GM10847 (cell line): ENCODE measurements around the gene AQP7.

Source experiments
- POLR2A ChIP-seq: IDR thresholded peaks from 2 replicates; pipeline ENCODE4 v1.6.1; 2011; ENCODE audit not compliant: insufficient read length; ENCODE audit errors: extremely low read depth

The AQP7 gene

DNA sequence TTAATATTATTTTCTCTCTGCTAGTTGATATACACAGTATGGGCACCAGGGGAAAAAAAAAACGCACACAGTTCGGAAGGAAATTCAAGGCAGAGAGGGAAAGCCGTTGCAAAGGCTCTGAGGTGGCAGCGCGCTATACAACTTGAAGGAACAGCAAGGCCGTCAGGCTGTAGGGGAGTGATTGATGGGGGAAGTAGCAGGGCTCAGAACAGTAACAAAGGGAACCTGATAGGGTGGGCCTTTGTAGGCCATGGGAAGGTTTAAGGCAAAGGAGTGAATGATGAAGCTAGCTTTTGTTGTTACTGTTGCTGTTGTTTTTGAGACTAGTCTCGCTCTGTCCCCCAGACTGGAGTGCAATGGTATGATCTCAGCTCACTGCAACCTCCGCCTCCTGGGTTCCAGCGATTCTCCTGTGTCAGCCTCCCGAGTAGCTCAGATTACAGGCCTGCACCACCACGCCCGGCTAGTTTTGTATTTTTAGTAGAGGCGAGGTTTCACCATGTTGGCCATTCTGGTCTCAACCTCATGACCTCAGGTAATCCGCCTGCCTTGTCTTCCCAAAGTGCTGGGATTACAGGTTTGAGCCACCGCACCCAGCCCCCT lies 27.0 kb downstream of the AQP7 start:
- TF ChIP-seq POLR2A = no peak

DNA sequence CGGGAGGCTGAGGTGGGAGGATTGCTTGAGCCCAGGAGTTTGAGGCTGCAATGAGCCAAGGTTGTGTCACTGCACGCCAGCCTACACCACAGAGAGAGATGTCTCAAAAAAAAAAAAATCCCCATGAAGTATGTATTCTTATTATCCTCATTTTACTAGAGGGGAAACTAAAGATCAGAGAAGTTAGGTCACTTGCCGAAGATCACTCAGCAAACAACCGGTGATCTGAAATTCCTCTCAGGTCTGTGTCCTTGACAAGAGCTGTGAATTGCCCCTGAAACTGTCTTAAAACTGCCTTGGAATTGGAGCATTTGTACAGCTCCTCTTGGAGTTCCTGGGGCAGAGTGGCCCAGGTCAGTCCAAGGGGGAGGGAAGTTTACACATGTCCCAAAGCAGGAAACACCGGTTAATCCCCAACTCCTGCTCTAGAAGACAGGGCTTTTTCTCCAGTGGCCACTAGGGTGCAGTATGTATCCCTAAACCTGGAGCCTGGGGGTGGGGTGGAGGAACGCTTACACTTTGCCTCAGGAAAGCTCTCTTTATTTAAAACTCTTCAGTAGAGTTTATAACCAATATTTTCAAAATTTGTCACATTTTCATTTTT lies 27.6 kb downstream of the AQP7 start:
- TF ChIP-seq POLR2A = no peak

DNA sequence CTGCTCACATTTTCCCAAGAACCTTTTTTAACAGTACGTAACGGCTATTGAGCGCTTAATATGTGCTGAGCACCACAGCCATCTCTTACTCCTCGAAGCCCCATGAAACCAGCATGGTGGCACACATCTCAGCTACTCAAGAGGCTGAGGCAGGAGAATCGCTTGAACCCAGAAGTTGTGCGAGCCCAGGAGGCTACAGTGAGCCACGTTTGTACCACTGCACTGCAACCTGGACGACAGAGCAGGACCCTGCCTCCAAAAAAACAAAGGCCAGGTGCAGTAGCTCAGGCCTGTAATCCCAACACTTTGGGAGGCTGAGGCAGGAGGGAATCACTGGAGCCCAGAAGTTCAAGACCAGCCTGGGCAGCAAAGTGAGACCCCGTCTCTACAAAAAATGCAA lies 28.2 kb downstream of the AQP7 start:
- TF ChIP-seq POLR2A = no peak

DNA sequence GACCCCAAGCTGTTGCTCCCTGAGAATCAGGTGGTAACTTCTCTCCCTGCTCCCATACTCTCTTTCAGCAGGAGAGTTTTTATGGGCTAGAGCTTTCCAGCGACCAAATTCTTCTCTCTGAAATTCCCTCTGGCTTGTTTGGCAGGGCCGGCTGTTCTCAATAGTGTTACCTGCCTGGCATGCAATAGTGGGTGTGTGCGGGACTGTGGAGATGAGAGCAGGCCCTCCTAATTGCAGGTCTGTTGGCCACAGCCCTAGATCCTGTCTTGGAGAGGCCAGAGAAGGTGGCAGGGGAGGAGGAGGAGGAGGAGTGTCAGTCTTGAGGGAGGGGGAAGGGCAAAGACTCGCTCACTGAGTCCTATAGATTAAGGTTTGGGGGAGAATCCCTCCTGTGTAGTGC lies 29.5 kb downstream of the AQP7 start:
- no peak for TF ChIP-seq POLR2A

DNA sequence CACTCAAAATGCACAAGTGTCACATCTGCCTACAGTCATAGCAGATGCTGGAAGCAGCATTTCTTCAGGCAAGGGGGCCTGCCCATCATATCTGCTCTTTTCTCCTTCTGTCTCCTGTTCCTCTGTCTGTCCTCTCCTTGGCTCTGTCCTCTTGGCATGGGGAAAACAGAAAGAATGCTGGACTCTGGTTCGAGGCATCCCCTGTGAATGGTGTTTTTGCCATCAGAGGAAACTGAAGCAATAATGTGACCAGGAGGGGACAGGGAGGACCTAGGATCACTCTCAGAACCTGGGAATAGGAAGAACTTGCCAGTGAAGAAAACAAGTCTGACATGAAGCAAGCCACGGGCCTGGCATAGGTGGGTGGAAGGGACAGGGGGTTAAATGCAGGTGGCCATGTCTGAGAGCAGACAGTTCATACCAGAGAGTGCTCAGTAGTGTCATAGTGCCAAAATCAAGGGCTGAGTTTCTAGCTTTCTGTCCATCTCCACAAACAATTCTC lies 35.3 kb downstream of the AQP7 start:
- TF ChIP-seq POLR2A = no peak

DNA sequence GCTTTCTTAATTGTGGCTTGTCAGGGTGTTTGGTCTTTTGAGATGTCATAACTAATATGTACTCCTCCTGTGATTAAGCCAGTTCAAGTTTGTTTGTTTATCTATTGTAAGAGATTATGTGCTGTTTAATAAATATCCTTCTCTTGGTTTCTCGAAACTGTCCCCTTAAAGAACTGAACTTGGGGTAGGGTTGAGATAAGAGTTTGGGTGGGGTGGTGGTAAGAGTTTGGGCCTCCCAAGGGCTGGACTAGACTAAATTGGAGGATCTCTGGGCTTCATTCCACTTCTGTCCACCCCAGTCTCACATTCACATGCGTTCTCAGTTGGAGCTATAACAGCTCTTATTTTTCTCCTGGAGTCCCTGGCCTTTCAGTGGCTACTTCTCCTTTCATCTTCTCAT lies 38.2 kb downstream of the AQP7 start:
- no peak for TF ChIP-seq POLR2A

DNA sequence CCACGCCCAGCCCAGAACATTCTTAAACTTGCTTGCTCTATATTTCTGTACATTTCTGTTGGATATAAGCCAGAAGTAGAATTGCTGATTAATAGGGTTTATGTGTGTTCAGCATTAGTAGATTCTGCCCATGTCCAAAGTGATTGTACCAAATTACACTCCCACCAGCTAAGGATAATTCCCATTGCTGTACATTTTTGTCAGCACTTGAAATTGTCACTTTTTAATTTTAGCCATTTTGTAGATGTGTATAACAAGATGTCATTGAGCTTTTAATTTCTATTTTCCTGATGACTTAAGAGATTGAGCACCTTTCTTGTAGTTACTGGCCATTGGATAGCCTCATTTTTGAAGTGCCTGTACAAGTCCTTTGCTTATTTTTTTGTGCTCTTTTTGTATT lies 46.4 kb downstream of the AQP7 start:
- no peak for TF ChIP-seq POLR2A

DNA sequence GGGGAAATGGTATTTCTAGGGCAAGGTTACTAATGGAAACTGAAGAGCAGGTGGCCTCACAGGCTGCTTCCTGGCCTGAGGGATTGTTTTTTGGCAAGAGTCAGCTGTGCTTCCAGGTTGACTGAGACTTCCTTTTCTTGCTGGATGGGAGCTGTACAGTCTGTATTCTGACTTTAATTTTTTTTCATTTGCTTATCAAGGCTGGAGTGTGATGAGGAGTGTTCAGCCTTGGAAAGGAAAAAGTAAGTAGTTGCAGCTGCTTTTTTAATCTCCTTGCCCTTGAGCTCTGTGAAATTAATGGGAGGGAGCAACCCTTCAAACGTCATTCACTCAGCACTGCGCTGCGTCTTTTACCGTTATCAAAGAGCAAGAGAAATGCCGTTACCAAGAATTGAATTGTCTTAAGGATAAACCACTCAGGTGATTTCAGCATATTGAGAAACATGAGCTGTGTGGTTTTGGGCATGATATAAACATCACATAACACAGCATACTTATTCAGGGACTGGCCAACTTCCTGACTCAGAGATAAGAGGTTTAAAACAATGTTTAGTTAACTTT lies 47.6 kb downstream of the AQP7 start:
- TF ChIP-seq POLR2A = no peak

DNA sequence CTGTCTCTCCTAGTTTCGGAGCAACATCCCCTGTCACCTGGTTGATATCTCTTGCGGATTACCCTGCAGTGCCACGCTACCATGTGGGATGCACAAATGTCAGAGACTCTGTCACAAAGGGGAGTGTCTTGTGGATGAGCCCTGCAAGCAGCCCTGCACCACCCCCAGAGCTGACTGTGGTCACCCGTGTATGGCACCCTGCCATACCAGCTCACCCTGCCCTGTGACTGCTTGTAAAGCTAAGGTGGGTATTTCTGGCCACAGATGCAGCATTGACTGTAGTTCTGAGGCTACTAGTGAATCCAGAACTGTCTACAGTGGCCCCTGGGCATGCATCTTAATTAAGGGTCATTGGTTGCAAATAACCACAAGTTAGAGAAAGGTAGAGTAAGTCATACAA lies 50.8 kb downstream of the AQP7 start:
- TF ChIP-seq POLR2A = no peak

DNA sequence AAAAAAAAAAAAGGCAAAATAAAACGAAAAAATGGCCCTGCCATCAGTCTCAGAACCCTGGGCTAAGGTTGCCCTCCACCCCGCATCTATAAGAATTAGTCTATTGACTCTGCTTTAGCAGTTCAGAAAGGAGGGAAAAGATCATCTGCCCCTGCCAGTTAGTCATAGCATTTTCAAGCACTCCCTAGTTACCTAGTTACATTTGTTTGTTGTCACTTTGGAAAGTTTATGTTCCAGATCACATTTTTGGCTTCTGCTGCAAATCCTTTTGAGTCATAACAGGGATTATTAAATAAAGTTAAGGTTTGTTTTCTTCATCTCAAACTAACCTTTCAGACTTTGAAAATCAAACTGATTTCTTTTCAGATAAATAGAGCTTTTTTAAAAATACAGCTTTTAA lies 52.1 kb downstream of the AQP7 start:
- no peak for TF ChIP-seq POLR2A

DNA sequence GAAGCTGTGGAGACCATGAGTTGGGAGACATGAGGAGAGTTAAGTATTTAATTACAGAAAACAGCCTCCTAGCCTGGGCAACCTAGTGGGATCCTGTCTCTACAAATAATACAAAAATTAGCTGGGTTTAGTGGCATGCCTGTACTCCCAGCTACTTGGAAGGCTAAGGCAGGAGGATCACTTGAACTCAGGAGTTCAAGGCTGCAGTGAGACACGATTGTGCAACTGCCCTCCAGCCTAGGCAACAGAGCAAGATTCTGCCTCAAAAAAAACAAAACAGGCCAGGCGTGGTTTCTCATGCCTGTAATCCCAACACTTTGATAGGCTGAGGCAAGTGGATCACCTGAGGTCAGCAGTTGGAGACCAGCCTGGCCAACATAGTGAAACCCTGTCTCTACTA lies 52.6 kb downstream of the AQP7 start:
- no peak for TF ChIP-seq POLR2A

DNA sequence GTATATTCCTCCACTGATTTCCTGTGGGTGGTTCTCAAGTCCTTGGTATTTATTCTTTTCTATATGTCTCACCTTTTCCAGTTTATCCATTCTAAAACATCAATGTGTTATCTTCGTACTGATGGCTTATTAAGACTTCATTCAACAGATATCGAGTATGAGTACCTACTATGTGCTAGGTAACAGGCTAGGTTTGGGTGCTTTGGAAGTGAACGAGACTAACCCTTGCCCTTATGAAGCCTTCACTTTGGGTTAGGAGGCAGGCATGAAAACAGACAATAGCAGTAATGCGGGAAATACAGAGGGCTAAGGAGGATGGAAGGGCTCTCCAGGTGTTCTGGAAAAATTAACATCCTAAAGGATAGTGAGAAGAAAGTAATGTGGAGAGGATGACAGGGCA lies 53.4 kb downstream of the AQP7 start:
- no peak for TF ChIP-seq POLR2A

DNA sequence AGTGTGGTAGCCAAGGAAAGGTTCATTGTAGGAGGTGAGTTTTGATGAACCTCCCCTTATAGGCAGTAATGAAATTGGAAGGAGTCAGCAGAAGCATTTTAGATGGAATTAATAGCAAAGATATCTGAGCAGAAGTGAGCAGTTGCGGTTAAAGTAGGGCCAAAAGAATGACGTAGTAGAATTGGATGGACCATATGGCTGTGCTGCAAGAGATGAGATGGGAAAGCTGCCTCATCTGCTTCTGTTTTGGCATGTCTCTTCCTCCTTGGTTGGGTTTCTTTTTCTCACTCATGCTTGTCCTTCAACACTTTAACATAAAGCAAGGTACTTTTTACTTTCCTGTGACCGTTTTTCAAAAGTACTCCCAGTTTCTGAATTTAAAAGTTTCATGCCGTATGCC lies 55.8 kb downstream of the AQP7 start:
- TF ChIP-seq POLR2A = no peak

DNA sequence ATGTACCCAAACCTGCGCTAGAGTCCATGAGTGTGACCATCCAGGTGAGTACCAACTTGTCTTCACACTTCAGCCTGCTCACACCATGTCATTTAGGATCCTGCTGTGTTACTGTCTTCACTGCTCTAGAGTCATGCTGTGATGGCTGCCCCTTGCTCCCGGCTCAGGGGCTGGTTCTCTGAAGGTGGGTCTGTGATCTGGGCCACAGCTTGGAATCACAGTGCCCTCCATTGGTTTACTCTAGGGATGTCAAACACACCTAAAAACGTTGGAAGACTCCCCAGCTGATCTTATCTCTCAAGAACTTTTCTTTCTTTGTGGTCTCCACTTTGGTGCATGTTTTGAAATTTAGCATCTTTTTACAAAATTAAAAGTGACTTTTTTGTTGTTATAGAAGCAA lies 58.2 kb downstream of the AQP7 start:
- TF ChIP-seq POLR2A = no peak

DNA sequence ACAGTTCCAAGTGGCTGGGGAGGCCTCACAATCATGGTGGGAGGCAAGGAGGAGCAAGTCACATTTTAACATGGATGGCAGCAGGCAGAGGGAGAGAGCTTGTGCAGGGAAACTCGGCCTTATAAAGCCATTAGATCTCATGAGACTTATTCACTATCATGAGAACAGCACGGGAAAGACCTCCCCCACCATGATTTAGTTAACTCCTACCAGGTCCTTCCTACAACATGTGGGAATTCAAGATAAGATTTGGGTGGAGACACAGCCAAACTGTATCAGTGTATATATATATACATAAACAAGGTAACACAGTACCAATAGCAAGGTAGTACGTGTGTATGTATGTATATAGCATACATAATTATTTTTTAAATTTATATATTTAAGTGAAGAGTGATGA lies 61.2 kb downstream of the AQP7 start:
- TF ChIP-seq POLR2A = no peak

DNA sequence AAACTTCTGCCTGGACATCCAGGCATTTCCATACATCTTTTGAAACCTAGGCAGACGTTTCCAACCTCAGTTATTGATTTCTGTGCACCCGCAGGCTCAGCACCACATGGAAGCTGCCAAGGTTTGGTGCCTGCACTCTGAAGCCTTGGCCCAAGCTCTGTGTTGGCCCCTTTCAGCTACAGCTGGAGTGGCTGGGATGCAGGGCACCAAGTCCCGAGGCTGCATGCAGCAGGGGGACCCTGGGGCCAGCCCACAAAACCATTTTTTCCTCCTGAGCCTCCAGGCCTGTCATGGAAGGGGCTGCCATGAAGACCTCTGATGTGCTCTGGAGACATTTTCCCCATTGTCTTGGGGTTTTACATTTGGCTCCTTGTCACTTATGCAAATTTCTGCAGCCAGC lies 62.2 kb downstream of the AQP7 start:
- TF ChIP-seq POLR2A = no peak
